Endothelial cell of umbilical vein (primary cell): Measurements from ENCODE around the gene CDC42BPB.

Experiments
- CTCF ChIP-seq, 2 donors: IDR thresholded peaks; 1 replicate in 1 of 2; 2 replicates in 1 of 2; pipeline ENCODE4 v1.5.1; 2011; ENCODE audit warnings: low read length in 2 of 2, mild to moderate bottlenecking in 2 of 2, moderate library complexity in 2 of 2, control low read depth in 1 of 2, inconsistent platforms in 1 of 2, low read depth in 1 of 2; ENCODE audit not compliant: insufficient read depth in 1 of 2; ENCODE audit errors: extremely low read depth in 1 of 2
- EZH2 ChIP-seq: IDR thresholded peaks from 2 replicates; pipeline ENCODE4 v1.6.1; 2012; ENCODE audit warnings: borderline replicate concordance, low read depth, mild to moderate bottlenecking, moderate library complexity, low read length, inconsistent platforms; ENCODE audit not compliant: severe bottlenecking
- POLR2A ChIP-seq: IDR thresholded peaks from 2 replicates; pipeline ENCODE4 v1.6.1; 2012; ENCODE audit warnings: low read depth, mild to moderate bottlenecking, control low read depth, low read length
- POLR2AphosphoS5 ChIP-seq: IDR thresholded peaks from 2 replicates; pipeline ENCODE4 v1.6.1; 2012; ENCODE audit warnings: low read depth, mild to moderate bottlenecking, control low read depth, low read length, moderate library complexity; ENCODE audit not compliant: insufficient read depth

- no peak for TF ChIP-seq POLR2AphosphoS5
- no peak for TF ChIP-seq CTCF (IDR thresholded peaks at IDR 0.05; ENCODE audit: extremely low read depth in 1 of 2, insufficient read depth in 1 of 2, low read depth in 1 of 2, low read length in 2 of 2)
- no peak for TF ChIP-seq POLR2A
- TF ChIP-seq EZH2 = no peak
Observed at GRCh38 chr14:103097244-103097993, 40.1 kb upstream of the CDC42BPB start.
